HG03025 (cell line): Measurements from ENCODE around the gene PRR20E.
"Not testable (repeated sequence)": the region's sequence is repeated elsewhere in the genome, so short reads cannot be mapped to it uniquely, and the experiment has no call there.

ENCODE experiments used
- ATAC-seq: cut with Tn5 transposase; IDR thresholded peaks from one replicate; pipeline ENCODE4 v1.9.1; 2021; ENCODE audit warnings: mild to moderate bottlenecking, moderate library complexity; ENCODE audit not compliant: unreplicated experiment, low FRiP score

Gene PRR20E

DNA sequence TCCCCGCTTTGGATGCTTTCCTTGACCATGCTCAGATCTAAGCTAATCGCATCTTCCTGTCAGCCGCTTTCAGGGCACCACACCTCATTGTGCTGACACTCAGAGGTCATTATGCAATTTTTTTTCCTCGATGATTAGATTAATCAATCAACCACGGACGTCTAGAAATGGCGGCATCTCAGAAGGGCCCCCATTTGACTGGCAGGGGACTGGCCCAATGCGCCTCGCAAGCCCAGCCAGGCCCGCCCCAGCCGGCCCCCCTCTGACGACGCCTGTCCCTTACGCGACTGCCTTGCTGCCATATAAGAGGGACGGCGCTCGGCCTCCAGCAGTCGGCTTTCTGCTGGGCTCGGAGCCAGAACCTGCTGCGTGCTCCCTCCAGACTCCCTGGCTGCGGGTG lies at the start of gene PRR20E:
Gene PRR20E (plus strand): TSS at position 301 of the 400 bp plus-strand sequence. CDS start 387 bp downstream, outside the sequence.
- ATAC-seq: not testable (repeated sequence)

DNA sequence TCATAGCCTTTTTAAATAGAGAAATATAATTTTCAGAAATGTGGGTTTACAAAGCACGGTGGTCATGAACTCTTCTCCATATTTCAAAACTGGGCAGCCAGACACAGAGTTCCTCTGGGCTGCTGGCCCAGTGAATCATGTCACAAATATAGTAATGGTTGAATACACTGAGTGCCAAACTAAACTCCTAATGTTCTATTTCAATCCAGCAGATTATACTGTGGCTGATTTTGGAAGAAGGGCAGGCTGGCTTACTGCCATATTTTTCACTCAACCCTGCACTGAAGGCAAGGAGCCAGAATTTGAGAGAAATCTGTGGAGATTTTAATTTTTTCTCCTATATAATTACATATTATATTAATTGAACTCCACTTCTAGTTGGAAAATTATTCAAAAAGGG lies 43.3 kb upstream of the PRR20E start:
- ATAC-seq: no peak

DNA sequence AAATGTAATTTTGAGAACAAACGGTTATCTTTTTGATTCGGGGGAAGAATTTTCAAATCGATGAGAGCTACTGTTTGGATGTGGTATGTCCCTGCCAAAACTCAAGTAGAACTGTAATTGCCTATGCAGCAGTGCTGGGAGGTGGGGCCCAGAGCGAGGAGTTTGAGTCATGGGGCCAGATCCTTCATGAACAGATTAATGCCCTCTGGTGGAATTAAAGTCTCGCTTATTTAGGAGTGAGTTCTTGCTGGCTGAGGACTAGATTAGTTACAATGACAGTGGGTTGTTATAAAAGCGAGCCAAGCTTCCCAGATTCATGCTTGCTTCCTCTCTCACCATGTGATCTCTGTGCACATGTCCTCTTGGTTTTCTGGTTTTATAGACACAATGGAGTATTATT lies 38.1 kb upstream of the PRR20E start:
- ATAC-seq: no peak

DNA sequence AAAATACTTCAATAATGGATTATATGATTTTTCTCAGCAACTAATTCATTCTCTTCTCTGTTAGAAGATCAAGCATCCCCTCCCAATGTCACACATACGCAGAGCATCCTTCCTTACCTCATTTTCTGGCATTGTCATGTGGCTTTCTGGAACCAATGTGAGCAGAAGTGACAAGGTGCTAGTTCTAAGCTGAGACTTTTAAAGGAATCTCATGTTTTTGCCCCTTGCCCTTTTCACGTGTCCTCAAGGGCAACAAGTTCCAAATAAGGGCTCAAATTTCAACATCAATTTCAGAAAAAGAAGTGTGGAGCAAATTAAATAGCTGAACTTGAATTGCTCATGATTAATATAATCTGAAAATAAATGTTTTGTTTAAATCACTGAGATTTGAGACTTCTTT lies 30.9 kb upstream of the PRR20E start:
- ATAC-seq: no peak

DNA sequence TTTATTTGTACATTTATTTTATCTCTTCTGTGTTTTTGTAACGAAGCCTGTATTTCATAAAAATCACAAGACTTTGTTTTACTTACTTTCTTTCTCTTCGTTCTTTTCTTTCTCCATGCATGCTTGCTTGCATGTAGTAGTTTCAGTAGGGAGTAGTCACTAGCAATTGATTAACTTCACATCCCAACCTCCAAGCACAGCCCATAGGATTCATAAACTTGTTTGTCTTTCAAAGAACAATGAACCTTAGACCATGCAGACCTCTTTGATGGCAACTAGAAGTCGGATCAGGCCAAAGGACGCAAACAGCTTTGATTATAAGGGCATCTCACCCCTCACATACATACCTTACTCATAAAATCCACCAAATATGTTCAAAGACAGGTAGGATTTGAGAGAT lies 29.4 kb upstream of the PRR20E start:
- ATAC-seq: no peak

DNA sequence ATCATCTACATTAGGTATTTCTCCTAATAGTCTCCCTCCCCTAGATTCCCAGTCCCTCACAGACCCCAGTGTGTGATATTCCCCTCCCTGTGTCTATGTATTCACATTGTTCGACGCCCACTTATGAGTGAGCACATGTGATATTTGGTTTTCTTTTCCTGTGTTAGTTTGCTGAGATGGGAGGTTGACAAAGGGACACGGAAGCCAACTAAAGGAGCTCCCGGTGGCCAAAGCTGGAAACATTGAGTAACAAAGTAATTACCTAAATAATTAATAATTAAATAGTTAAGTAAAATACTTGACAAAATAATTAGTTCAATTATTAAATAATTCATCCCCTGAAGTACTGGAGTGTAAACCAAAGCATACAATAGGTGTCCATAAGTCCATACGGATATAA lies 28.0 kb upstream of the PRR20E start:
- ATAC-seq: no peak

DNA sequence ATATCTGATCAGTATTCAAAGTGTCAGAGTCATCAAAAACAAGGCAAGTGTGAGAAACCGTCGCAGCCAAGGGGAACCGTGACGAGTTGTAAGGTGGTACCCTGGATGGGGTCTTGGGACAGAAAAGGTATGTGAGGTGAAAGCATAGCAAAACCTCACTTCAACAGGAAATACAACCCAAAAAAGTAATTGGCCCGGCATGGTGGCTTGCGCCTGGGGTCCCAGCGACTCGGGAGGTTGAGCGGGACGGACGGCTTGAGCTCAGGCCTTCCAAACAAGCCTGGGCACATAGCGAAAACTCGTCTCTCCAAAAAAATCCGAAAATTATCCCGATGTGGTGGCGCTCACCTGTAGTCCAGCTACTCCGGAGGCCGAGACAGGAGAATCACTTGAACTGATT lies 27.2 kb upstream of the PRR20E start:
- not testable (repeated sequence) for ATAC-seq

DNA sequence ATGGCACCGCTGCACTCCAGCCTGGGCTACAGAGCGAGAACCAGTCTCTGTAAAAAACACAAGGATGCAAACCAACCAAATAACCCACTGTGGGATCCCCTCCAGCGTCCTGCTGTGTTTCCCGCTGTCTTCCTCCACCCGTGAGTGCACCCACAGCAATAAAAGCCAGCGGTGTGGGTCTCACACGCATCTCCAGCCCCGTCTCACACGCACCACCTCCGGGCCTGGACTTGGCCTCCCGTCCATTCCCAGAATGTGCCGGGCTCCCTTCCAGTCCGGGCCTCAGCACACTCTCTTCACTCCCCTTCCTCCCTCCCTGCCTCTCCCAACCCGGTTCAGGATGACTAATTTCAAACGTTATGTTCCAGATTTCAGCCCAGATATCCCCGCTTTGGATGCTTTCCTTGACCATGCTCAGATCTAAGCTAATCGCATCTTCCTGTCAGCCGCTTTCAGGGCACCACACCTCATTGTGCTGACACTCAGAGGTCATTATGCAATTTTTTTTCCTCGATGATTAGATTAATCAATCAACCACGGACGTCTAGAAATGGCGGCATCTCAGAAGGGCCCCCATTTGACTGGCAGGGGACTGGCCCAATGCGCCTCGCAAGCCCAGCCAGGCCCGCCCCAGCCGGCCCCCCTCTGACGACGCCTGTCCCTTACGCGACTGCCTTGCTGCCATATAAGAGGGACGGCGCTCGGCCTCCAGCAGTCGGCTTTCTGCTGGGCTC lies 26.6 kb upstream of the PRR20E start, which contains the start of gene PRR20A:
Gene PRR20A (plus strand): TSS at position 684 of the 734 bp plus-strand sequence. CDS start 387 bp downstream, outside the sequence.
- ATAC-seq: not testable (repeated sequence)

DNA sequence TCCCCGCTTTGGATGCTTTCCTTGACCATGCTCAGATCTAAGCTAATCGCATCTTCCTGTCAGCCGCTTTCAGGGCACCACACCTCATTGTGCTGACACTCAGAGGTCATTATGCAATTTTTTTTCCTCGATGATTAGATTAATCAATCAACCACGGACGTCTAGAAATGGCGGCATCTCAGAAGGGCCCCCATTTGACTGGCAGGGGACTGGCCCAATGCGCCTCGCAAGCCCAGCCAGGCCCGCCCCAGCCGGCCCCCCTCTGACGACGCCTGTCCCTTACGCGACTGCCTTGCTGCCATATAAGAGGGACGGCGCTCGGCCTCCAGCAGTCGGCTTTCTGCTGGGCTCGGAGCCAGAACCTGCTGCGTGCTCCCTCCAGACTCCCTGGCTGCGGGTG lies 19.8 kb upstream of the PRR20E start, which contains the start of gene PRR20B:
Gene PRR20B (plus strand): TSS at position 301 of the 400 bp plus-strand sequence. CDS start 387 bp downstream, outside the sequence.
- not testable (repeated sequence) for ATAC-seq

DNA sequence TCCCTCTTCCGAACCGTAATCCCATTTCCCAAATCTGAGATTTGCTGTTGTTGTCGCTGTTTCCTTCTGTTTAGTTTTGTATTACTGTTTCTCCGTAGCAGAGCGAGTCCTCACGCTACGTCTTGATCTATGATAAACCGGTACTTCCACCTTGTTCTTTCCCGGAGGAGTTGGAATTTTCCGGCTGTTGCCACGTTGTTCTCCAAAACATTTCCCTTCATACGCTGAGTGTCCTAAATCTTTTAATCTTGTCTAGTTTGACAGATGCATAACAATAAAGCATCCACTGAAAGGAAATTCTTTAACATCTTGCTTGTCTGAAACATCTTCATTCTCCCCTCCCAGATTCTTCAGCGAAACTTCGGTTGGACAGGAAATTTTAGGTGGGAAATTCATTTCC lies 18.9 kb upstream of the PRR20E start:
- not testable (repeated sequence) for ATAC-seq

DNA sequence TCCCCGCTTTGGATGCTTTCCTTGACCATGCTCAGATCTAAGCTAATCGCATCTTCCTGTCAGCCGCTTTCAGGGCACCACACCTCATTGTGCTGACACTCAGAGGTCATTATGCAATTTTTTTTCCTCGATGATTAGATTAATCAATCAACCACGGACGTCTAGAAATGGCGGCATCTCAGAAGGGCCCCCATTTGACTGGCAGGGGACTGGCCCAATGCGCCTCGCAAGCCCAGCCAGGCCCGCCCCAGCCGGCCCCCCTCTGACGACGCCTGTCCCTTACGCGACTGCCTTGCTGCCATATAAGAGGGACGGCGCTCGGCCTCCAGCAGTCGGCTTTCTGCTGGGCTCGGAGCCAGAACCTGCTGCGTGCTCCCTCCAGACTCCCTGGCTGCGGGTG lies 13.2 kb upstream of the PRR20E start, which contains the start of gene PRR20C:
Gene PRR20C (plus strand): TSS at position 301 of the 400 bp plus-strand sequence. CDS start 387 bp downstream, outside the sequence.
- ATAC-seq: not testable (repeated sequence)

DNA sequence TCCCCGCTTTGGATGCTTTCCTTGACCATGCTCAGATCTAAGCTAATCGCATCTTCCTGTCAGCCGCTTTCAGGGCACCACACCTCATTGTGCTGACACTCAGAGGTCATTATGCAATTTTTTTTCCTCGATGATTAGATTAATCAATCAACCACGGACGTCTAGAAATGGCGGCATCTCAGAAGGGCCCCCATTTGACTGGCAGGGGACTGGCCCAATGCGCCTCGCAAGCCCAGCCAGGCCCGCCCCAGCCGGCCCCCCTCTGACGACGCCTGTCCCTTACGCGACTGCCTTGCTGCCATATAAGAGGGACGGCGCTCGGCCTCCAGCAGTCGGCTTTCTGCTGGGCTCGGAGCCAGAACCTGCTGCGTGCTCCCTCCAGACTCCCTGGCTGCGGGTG lies 6.7 kb upstream of the PRR20E start, which contains the start of gene PRR20D:
Gene PRR20D (plus strand): TSS at position 301 of the 400 bp plus-strand sequence. CDS start 387 bp downstream, outside the sequence.
- ATAC-seq: not testable (repeated sequence)

DNA sequence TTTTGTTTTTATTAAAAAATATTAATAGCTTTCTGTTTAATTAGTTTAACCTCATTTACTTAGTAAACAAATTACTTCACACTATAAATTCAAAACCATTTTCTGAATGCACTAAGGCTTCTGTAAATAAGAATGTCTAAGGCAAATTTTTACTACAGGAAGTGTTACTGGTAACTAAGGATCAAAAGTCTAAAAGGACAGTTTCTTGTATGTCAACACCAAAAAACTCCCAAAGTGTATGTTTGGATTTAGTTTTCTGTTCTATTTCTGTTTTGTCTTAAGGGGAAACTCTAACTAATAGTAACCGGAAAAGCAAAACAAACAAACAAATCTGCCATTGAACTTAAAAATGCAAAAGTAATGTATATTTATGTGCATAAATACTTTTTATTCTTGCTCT lies 24.7 kb downstream of the PRR20E start:
- no peak for ATAC-seq

DNA sequence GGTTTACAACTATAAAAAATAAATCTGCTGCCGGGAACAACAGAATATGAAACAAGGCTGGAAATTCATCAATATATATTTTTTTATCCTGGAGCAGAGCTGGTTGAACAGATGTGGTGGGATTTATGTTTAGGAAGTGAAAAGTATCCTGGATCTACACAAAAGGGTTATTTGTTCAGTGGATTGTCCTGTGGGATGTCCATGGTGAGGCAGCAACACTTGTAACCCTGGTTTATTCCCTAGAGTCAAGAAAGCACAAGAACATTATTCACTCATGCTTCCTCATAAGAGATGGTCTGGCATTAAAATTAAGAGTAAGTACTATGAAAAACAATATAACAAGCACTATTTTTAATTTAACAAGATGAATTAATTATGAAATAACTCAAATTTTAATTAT lies 46.0 kb downstream of the PRR20E start:
- no peak for ATAC-seq
